HG03139 (cell line): ENCODE data around the gene COL4A3.
"Not testable (repeated sequence)": the region's sequence is repeated elsewhere in the genome, so short reads cannot be mapped to it uniquely, and the experiment has no call there.

Experiments
- ATAC-seq: cut with Tn5 transposase; IDR thresholded peaks from one replicate; pipeline ENCODE4 v1.9.1; 2021; ENCODE audit not compliant: unreplicated experiment

COL4A3 gene

DNA sequence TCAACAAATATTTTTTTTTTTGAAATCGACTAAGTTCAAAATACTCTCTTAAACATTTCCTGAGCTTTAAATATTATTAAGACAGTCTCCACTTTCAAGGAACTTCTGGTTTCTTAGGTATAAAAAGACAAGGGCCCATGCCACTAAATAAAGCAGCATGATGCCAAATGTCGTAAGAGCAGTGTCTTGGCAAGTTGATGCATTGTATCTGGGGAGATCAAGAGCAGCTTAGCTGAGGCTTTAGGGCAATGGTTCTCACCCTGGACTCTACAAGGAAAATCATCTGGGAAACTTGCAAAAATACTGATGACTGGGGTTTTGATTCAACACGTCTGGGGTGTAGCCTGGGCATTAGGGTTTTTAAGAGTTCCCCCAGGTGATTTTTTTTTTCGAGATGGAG, 41.3 kb downstream of the COL4A3 start:
- ATAC-seq, result no peak

GRCh38 chr2:227206406-227206805, 42.0 kb downstream of the COL4A3 start:
- ATAC-seq, result no peak

DNA sequence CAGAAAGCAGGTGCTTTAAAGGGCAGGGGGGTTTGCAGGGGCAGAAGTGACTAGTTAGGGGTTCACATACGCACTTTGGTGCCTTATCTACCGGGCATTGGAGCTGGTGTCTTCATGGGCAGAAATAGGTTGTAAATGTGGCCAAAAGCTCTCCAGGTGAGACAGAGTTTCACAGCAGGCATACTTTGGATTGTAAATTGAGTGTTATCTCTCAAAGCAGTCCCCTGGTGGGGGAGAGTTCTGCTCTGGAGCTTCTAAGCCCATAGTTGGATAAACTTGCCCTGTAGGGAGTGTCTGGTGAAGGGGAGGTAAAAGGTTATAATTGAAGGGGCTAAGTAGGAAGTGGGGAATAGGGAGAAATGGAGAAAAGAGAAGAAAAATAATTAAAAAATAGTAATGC, 43.1 kb downstream of the COL4A3 start:
- ATAC-seq, result no peak

DNA sequence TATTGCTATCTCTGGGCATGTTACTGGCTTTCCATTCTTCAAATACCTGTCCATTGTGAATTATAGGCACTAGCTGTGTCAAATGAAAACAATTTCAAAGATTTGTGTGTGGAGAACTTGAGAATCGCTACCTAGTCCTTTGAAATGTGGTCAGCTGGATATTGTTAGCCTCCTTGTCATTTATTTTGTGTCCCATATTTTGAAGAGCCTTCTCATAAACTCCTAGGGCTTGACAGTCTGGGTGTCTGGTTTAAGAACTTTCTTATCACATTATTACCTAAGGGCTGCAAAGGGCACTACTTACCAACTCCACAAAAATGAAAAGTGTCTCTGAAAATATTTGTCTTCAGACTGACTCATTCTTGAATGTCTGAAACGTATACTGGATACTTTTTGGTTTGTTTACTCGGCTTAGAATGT, 50.2 kb downstream of the COL4A3 start:
- ATAC-seq, result no peak

- no peak for ATAC-seq
Measured at GRCh38 chr2:227219312-227220105, 55.1 kb downstream of the COL4A3 start.

GRCh38 chr2:227221120-227221519, 56.7 kb downstream of the COL4A3 start:
- no peak for ATAC-seq

GRCh38 chr2:227222292-227222691, 57.9 kb downstream of the COL4A3 start:
- ATAC-seq, result no peak

DNA sequence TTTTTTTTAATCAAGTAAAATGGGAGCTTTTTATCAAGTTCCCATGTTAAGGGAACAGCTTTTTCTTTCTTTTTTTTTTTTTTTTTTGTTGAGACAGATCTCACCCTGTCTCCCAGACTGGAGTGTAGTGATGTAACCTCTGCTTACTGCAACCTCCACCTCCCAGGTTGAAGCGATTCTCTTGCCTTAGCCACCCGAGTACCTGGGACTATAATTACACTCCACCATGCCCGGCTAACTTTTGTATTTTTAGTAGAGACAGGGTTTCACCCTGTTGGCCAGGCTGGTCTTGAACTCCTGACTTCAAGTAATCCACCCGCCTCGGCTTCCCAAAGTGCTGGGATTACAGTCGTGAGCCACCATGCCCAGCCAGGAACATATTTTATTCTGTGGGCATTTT, 61.2 kb downstream of the COL4A3 start:
- ATAC-seq, result not testable (repeated sequence)

DNA sequence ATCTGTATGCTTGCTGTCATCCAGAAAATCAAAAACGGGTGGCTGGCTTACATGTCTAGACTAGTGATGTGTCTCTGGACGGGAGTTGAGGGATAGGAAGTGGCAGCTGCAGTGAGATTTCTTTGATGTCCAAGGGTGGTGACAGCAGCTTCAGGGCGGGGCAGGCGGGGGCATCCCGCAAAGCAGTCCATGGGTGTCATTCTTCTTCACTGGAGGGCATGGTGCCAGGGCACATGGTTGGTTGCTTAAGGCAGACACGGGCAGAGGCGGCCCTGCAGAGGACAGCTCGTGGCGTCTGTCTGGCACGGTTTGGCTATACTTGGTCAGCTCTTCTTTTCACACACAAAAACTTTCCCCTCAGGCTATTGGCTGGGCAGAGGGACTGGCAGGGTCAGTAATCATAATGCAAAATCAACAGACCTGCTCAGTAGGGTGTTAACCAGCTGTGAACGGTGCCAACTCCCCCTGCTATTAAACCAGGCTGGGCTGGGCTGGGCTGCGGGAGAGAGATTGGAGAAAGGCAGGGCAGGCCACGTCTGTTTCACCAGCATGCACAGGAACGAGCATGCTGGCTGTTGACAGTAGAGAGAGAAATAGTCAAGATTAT, 63.7 kb downstream of the COL4A3 start:
- ATAC-seq, result no peak

DNA sequence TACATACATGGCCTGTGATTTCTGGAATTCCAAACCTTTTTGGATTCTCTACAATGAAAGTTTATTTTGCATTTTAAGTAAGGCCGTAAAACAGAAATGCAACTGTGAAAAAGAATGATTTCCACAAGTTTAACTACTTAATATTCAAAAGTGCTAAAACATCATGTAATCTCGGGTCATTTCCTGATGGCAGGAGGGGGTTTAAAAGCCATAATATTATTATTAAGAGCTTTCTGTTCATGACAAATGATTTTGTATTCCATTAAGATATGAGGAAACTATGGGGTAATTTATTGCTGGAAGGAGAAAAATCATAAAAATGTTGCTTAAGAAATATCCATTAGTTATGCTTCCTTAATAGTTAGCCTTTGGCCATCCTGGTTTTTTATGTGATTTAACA, 65.7 kb downstream of the COL4A3 start:
- no peak for ATAC-seq

DNA sequence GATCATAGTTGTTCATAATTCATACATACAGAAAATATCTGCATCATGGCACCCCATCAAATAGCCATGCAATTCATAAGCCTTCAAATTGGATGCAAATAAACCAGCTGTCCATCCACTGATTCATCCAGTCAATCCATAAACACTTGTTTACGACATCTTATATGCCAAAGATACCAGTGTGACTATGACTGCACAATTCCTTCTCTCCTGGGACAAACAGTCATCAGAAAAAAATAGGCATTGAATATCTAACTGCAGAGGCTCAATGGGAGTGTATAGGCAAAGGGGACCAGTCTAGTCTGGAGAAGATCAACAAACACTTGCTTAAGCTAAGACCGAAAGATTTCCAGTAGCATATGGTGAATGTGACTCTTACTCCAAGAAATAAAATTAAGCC, 70.0 kb downstream of the COL4A3 start:
- no peak for ATAC-seq

DNA sequence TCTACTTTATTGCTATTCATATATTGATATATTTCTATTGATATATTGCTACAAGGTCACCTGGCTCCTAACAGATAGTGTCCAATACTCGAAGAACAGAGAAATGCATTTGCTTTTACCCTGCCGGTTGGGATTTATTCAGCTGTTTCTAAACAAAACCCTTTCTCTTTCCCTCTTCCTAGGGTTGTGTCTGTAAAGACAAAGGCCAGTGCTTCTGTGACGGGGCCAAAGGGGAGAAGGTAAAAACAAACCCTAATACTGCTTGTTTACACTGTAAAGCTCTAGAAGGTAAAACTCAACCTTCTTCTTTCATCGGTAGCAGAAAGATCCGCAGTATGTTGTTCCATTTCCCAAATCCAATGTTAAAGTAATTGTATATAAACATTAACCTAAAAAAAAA, 73.4 kb downstream of the COL4A3 start:
- no peak for ATAC-seq

DNA sequence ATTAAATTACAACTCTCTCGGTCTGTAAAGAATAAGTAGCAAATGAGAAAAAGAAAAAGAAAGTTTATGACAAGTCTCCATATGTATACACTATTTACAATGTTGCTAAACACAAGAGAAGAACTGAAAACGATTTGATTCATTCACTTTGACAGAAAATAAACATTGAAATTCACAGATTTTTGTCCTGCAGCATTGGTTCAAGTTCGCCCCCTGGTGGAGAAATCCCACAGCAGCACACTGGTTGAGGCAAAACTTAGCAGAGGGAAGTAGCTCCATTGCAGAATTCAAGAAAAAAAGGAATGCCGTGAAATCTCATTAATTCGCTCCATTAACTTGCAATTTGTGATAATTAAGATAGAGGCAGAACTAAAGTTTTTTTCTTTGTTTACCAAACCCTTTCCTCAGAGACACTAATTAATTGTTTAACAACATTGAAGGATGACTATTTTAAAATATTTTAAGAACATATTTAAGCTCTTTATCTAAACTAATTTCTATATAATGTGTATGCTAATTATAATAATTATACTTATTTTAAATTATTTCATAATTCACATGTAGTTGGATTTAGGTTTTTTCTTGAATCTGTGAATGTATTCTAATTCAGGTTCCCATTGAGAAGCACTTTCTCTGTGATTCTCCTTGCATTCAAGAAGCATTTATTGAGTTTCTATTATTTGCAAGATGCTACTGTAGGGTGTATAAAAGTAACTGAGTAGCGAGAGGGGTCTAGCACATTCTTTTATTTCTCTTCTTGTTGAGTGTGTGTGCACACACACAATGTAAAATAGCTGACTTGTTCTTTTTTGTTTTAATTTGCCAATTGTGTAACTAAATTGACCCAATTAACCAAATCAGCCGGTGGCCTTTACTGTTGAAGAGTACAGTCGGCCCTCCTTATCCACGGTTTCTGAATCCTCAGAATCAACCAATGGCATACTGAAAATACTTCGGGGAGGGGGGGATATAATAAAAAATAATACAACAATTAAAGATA, 74.1 kb downstream of the COL4A3 start:
- peak; percentile 80 for ATAC-seq

GRCh38 chr2:227241005-227241404, 76.6 kb downstream of the COL4A3 start:
- no peak for ATAC-seq

- no peak for ATAC-seq
Measured at GRCh38 chr2:227248876-227249275, 84.5 kb downstream of the COL4A3 start.

- ATAC-seq, result no peak
Measured at GRCh38 chr2:227252831-227253230, 88.4 kb downstream of the COL4A3 start.

GRCh38 chr2:227256605-227257004, 92.2 kb downstream of the COL4A3 start:
- ATAC-seq, result no peak

DNA sequence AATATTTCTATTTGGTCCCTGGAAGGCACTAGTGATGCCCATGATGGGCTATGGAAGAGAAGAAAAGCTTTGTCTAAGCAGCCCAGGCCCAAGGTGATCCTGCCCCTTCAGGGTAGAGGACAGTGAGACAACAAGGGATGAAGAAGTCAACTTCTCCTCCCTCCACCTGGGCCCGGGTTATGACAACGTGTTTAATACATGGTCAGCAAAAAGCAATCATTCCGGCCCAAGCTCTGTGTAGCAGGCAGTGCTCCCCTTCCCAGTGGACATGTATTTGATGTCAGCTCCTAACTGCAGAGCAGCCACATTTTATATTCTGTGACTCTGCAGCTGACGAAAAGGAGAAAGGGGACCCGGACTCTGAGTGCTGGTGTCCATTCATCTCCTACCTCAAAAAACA, 93.4 kb downstream of the COL4A3 start:
- ATAC-seq, result no peak

DNA sequence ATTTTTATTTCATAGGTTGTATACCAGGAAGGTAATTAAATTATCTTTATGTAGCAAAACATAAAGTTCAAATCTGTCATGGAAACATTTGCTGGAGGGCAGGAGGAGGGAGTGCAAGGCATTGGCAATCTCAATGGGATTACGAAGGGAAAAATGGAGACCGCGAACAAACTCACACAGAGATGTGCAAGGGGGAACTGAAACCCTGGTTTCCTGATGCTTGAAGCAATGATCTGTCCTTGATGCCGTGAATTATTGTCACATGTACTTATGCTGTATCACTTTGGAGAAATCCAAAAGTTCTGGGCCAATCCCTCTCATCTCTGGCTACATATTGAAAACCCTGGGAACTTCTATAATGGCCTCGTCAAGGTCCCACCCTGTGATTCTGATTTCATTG, 95.6 kb downstream of the COL4A3 start:
- no peak for ATAC-seq

DNA sequence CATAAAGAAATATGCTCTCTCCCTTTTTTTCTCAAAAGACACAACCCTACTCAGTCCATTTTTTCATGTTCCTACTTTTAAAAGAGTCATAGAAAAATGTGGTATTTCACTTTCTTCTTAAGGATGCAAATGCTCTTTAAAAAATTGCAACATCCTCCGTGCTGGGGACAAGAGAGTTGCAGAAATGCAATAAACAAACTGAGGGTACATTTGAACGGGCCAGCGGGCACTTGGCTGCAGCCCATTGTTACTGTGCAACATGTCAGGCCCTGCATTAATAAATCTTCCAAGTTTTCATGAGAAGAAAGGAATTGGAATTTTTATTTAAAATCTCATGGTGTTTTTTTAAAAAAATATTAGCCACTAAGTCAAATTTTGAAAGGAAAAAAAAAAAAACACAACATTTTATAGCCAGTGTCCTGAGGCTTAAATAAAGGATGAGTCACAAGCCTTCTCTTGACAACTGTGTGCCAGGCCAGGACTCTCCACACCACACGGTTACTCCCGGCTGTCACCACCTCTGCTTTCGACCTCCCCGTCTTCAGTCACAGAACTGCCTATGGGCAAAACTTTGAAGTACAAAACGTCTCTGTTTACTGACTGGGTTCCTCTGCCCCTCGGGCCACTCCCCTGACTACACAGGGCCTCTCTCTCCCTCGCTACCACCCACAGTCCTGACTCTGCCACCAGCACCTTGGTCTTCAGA, 103.1 kb downstream of the COL4A3 start:
- no peak for ATAC-seq

DNA sequence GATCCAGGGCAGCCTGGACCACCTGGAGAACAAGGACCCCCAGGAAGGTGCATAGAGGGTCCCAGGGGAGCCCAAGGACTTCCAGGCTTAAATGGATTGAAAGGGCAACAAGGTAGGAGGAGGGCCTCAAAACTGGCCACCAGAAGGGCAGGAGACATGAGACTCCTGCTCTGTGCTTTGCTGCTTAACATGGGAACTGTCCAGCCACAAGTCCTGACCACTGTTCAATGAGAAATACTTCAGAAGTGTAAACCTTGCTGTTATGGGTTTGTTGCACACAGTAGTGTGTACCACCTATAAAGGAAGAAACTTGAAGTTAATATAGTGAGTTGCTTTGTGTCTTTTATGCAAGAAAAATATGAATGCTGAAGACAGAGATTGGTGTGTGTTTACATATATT, 116.5 kb downstream of the COL4A3 start:
- ATAC-seq, result no peak
